ENCODE measurements around the gene AVPR1B.

The AVPR1B gene

GRCh38 chr1:206115791-206116190 is 1.4 kb downstream of the AVPR1B start:
- TF ChIP-seq CTCF (IDR thresholded peaks at IDR 0.05; ENCODE audit: control extremely low read depth, extremely low read depth, low read depth, missing control alignments): no peak
- CTCF ChIA-PET: interaction anchor here (1.2 to 1.9 kb wide), 5 partner anchors 10 to 197 kb away, joined by 3 to 13 read pairs (median 5); no protein-coding TSS in a partner anchor
- POLR2A ChIA-PET: no interaction called here
- no peak for DNase-seq (ENCODE audit: extremely low spot score)

GRCh38 chr1:206114692-206115640 is 2.2 kb downstream of the AVPR1B start:
- ChIA-PET POLR2A (no interaction called here), CTCF (interaction anchor here (0.9 to 1.9 kb wide), 8 partner anchors 9 to 196 kb away, joined by 3 to 13 read pairs (median 4); no protein-coding TSS in a partner anchor)
- TF ChIP-seq CTCF (IDR thresholded peaks at IDR 0.05; ENCODE audit: control extremely low read depth, extremely low read depth, low read depth, missing control alignments): no peak
- DNase-seq (ENCODE audit: extremely low spot score): no peak

GRCh38 chr1:206112600-206113301 is 4.4 kb downstream of the AVPR1B start:
- no peak for TF ChIP-seq CTCF (IDR thresholded peaks at IDR 0.05; ENCODE audit: control extremely low read depth, extremely low read depth, low read depth, missing control alignments)
- no peak for DNase-seq (ENCODE audit: extremely low spot score)
- ChIA-PET CTCF (interaction anchor here (1.0 to 18.3 kb wide), 3 partner anchors 80 to 131 kb away, joined by 3 to 323 read pairs (median 211); no protein-coding TSS in a partner anchor), POLR2A (no interaction called here)

GRCh38 chr1:206111271-206111927 is 5.8 kb downstream of the AVPR1B start:
- no peak for DNase-seq (ENCODE audit: extremely low spot score)
- no peak for TF ChIP-seq CTCF (IDR thresholded peaks at IDR 0.05; ENCODE audit: control extremely low read depth, extremely low read depth, low read depth, missing control alignments)
- CTCF ChIA-PET: interaction anchor here (0.9 to 18.3 kb wide), 4 partner anchors 14 to 129 kb away, joined by 3 to 323 read pairs (median 108); no protein-coding TSS in a partner anchor
- POLR2A ChIA-PET: no interaction called here

GRCh38 chr1:206110820-206111219 is 6.4 kb downstream of the AVPR1B start:
- no peak for TF ChIP-seq CTCF (IDR thresholded peaks at IDR 0.05; ENCODE audit: control extremely low read depth, extremely low read depth, low read depth, missing control alignments)
- ChIA-PET CTCF (interaction anchor here (0.9 to 18.3 kb wide), 4 partner anchors 13 to 129 kb away, joined by 3 to 323 read pairs (median 108); no protein-coding TSS in a partner anchor), POLR2A (no interaction called here)
- no peak for DNase-seq (ENCODE audit: extremely low spot score)

GRCh38 chr1:206110161-206110560 is 7.0 kb downstream of the AVPR1B start:
- no peak for DNase-seq (ENCODE audit: extremely low spot score)
- no peak for TF ChIP-seq CTCF (IDR thresholded peaks at IDR 0.05; ENCODE audit: control extremely low read depth, extremely low read depth, low read depth, missing control alignments)
- ChIA-PET POLR2A (no interaction called here), CTCF (interaction anchor here (0.9 to 18.3 kb wide), 4 partner anchors 20 to 191 kb away, joined by 3 to 323 read pairs (median 108); no protein-coding TSS in a partner anchor)
